GM19043 (cell line): Measurements from ENCODE around the gene KRTAP10-1.

ENCODE experiments used
- ATAC-seq: cut with Tn5 transposase; IDR thresholded peaks from one replicate; pipeline ENCODE4 v1.9.1; 2021; ENCODE audit warnings: low read depth; ENCODE audit not compliant: unreplicated experiment

The KRTAP10-1 gene

GRCh38 chr21:44492567-44493385, 47.2 kb downstream of the KRTAP10-1 start:
- ATAC-seq = no peak

GRCh38 chr21:44490816-44491215, 49.2 kb downstream of the KRTAP10-1 start:
- no peak for ATAC-seq

DNA sequence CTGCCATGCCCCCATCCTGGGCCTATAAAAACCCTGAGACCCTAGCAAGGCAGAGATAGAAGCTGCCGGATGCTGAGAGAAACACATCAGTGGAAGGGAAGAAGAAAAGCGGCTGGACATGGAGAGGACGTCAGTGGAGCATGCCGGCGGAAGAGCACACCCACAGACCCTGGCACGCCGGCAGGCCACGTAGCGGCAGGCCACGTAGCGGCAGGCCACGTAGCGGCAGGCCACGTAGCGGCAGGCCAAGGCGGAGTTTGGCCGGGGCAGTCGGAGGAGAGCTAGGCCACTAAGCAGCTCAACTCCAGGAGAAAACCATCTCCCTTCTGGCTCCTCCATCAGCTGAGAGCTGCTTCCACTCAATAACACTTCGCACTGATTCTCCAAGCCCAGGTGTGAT, 49.6 kb downstream of the KRTAP10-1 start:
- no peak for ATAC-seq

DNA sequence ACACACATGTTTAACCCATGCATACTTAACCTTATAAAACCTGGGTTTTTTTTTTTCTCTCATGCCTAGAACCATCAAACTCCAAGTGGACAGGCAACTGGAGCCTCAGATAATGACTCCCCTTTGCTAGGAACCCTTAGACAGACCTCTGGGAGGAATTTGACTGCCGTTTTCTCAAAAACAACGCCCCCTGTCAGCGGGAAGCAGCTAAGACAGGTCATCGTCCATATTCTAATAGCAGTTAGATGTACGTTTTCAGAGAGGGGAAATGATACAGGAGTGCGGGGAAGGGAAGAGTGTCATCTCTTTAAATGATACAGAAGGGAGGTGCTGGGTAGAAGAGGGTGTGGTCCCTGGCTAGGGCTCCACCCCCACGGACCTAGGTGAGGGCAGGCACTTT, 50.0 kb downstream of the KRTAP10-1 start:
- no peak for ATAC-seq
